Measurements from ENCODE around the gene CABLES1. TPM values are rescaled to one million over a fixed set of nuclear protein-coding genes. Genes with fewer than 3 reads are reported as not detected.

CABLES1 gene
- total RNA-seq, 1 experiment from 2014 or later, result 29.5 TPM

DNA sequence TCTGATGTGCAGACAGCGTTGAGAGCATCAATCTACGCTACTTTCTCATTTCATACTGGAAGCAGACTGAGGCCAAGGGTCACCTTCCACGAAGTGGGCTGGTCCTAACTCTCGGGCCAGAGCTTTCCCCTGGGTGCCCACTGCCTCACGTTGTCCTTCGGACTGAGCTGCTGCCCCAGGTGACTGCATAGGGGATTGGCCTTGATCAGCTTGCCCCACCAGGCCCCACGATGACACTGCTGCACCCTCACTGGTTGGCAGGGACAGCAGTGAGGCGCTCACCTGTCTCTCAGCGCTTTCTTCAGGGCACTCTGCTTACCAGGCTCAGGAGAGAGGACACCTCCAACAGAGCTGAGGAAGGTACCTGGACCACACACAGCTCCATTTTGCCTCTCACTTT, 47.3 kb downstream of the CABLES1 start:
- Histone ChIP-seq H3K4me1 (peaks cover 11% of the 10 kb centered on the region), H3K4me3 (ENCODE audit: low read depth, low read length) (no peak overlapping the region), H3K9me3 (no peaks in the 10 kb centered on the region), H3K36me3 (ENCODE audit: control insufficient read depth, insufficient read depth, low read length) (no peaks in the 10 kb centered on the region; the same call in 1 of the 2 replicates), H3K27me3 (replicated peaks; ENCODE audit: control insufficient read depth, insufficient read depth, low read length) (no peaks in the 10 kb centered on the region)
- TF ChIP-seq, protein P1, sequence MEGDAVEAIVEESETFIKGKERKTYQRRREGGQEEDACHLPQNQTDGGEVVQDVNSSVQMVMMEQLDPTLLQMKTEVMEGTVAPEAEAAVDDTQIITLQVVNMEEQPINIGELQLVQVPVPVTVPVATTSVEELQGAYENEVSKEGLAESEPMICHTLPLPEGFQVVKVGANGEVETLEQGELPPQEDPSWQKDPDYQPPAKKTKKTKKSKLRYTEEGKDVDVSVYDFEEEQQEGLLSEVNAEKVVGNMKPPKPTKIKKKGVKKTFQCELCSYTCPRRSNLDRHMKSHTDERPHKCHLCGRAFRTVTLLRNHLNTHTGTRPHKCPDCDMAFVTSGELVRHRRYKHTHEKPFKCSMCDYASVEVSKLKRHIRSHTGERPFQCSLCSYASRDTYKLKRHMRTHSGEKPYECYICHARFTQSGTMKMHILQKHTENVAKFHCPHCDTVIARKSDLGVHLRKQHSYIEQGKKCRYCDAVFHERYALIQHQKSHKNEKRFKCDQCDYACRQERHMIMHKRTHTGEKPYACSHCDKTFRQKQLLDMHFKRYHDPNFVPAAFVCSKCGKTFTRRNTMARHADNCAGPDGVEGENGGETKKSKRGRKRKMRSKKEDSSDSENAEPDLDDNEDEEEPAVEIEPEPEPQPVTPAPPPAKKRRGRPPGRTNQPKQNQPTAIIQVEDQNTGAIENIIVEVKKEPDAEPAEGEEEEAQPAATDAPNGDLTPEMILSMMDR (IDR thresholded peaks at IDR 0.05; ENCODE audit: insufficient read depth in 1 of 2, low read depth in 1 of 2, low read length in 1 of 2, severe bottlenecking in 1 of 2, unreplicated experiment in 1 of 2), result no peak
- ChIA-PET CTCF (no interaction called here), POLR2A (no interaction called here)
- intact Hi-C loops (cut with micrococcal nuclease; ENCODE audit: unreplicated experiment), result no loop called here
- no peak overlapping the region for H3K4me3 Mint-ChIP-seq (ENCODE audit: unreplicated experiment)
- H3K9me3 Mint-ChIP-seq (ENCODE audit: unreplicated experiment), result no peaks in the 10 kb centered on the region
- no TSS peak for BruUV-seq (replicated peaks)
- peaks cover 3% of the 10 kb centered on the region for H3K36me3 Mint-ChIP-seq (ENCODE audit: insufficient read depth, unreplicated experiment)
- DNase-seq, result no peak
- peak overlapping the region; percentile 6 for H3K27ac Mint-ChIP-seq (ENCODE audit: unreplicated experiment)
- H3K4me1 Mint-ChIP-seq (ENCODE audit: low read depth, unreplicated experiment), result peaks cover 23% of the 10 kb centered on the region
- H3K27me3 Mint-ChIP-seq (ENCODE audit: insufficient read depth, unreplicated experiment), result no peaks in the 10 kb centered on the region

DNA sequence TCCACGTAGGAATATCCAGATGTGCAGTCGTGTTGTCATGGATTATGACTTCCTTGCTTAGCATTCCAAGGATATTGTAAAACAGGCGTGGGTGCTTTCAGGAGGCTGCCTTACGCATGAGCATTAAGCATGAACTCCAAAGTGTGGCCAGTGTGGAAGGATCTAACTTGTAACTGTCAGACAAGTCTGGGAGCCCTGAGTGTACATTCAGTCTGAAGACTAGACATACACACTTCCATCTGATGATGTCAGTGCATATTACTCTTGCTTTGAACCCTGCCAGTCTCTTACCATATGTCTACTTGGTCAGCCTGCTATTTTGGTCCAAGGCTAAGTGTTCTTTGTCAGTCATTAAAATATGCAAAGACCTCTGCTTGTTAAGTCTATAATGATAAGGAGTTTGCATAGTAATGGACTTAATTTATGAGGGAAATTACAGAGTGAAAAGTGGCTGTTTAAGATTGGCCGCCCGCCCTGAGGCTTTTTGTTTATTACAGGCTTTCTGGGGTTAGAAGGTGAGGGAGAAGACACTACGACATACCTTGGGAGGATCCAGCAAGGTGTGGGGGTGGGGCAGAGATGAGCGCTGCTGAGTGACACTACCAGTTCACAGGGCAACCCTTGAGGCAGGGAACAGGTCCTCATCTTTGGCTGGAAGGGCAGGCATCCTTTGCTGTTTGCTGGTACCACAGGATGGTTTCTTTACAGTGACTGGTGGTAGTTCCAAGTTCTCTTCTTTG, 48.3 kb downstream of the CABLES1 start:
- Histone ChIP-seq H3K9me3 (no peaks in the 10 kb centered on the region), H3K4me1 (peaks cover 5% of the 10 kb centered on the region; the same call in 1 of the 2 replicates), H3K36me3 (ENCODE audit: control insufficient read depth, insufficient read depth, low read length) (no peaks in the 10 kb centered on the region; the same call in 1 of the 2 replicates), H3K4me3 (ENCODE audit: low read depth, low read length) (no peak overlapping the region), H3K27me3 (replicated peaks; ENCODE audit: control insufficient read depth, insufficient read depth, low read length) (no peaks in the 10 kb centered on the region)
- TF ChIP-seq, protein P1 (IDR thresholded peaks at IDR 0.05; ENCODE audit: insufficient read depth in 1 of 2, low read depth in 1 of 2, low read length in 1 of 2, severe bottlenecking in 1 of 2, unreplicated experiment in 1 of 2), result no peak
- CTCF ChIA-PET, result no interaction called here
- H3K27me3 Mint-ChIP-seq (ENCODE audit: insufficient read depth, unreplicated experiment), result no peaks in the 10 kb centered on the region
- no TSS peak for BruUV-seq (replicated peaks)
- peaks cover 15% of the 10 kb centered on the region for H3K4me1 Mint-ChIP-seq (ENCODE audit: low read depth, unreplicated experiment)
- H3K4me3 Mint-ChIP-seq (ENCODE audit: unreplicated experiment), result no peak overlapping the region
- H3K36me3 Mint-ChIP-seq (ENCODE audit: insufficient read depth, unreplicated experiment), result no peaks in the 10 kb centered on the region
- peak overlapping the region; percentile 6 for H3K27ac Mint-ChIP-seq (ENCODE audit: unreplicated experiment)
- intact Hi-C loops (cut with micrococcal nuclease; ENCODE audit: unreplicated experiment), result no loop called here
- H3K9me3 Mint-ChIP-seq (ENCODE audit: unreplicated experiment), result no peaks in the 10 kb centered on the region
- POLR2A ChIA-PET, result no interaction called here
- DNase-seq, result no peak

DNA sequence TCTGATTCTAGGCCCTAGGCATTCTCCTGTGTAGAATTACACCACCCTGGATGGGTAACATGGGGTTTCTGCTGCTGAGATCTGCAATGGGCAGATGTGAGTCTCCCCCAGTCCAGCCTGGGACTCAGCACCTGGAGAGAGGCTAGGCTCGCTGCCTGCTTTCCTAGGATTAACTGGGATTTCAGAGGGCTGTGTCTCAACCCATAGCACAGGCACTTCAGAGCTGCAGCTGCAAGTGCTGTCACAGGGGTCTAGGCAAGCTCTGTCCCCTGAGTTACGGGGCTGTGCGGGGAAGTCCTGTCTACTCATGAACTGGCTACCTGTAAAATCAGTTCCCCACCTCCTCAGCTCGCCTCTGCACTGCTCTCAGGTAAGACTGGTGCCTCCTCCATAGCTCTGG, 51.5 kb downstream of the CABLES1 start:
- H3K9me3 ChIP-seq, result no peaks in the 10 kb centered on the region
- intact Hi-C loops (cut with micrococcal nuclease; ENCODE audit: unreplicated experiment), result no loop called here
- POLR2A ChIA-PET, result no interaction called here
- Mint-ChIP-seq H3K27ac (ENCODE audit: unreplicated experiment) (no peak overlapping the region), H3K4me3 (ENCODE audit: unreplicated experiment) (no peak overlapping the region), H3K4me1 (ENCODE audit: low read depth, unreplicated experiment) (peaks cover 15% of the 10 kb centered on the region), H3K27me3 (ENCODE audit: insufficient read depth, unreplicated experiment) (no peaks in the 10 kb centered on the region), H3K9me3 (ENCODE audit: unreplicated experiment) (no peaks in the 10 kb centered on the region), H3K36me3 (ENCODE audit: insufficient read depth, unreplicated experiment) (no peaks in the 10 kb centered on the region)
- peaks cover 10% of the 10 kb centered on the region; the same call in 1 of the 2 replicates for H3K4me1 ChIP-seq
- TF ChIP-seq, protein P1 (IDR thresholded peaks at IDR 0.05; ENCODE audit: insufficient read depth in 1 of 2, low read depth in 1 of 2, low read length in 1 of 2, severe bottlenecking in 1 of 2, unreplicated experiment in 1 of 2), result no peak
- no peaks in the 10 kb centered on the region for H3K27me3 ChIP-seq (replicated peaks; ENCODE audit: control insufficient read depth, insufficient read depth, low read length)
- DNase-seq, result no peak
- H3K36me3 ChIP-seq (ENCODE audit: control insufficient read depth, insufficient read depth, low read length), result peaks cover 2% of the 10 kb centered on the region
- H3K4me3 ChIP-seq (ENCODE audit: low read depth, low read length), result no peak overlapping the region
- CTCF ChIA-PET, result no interaction called here
- BruUV-seq (replicated peaks), result no TSS peak
